CD4-positive, alpha-beta T cell (primary cell): ENCODE results near the gene APBA2. TPM values are rescaled to one million over a fixed set of nuclear protein-coding genes. Genes with fewer than 3 reads are reported as not detected.

ENCODE experiments used
- ATAC-seq: fragments of 200-7000 bp; cut with Tn5 transposase; one replicate; pipeline ENCODE4 v1.10.0; 2022; ENCODE audit warnings: mild to moderate bottlenecking; ENCODE audit not compliant: poor library complexity
- CTCF ChIA-PET: fragments of 350-600 bp; sonication (Branson Sonifier 250); formaldehyde crosslinking; loops from one replicate; lab custom pipeline; 2021; ENCODE audit warnings: antibody characterized with exemption, inconsistent platforms; lab: Charles Lee
- POLR2A ChIA-PET: fragments of 350-600 bp; sonication (Branson Sonifier 250); formaldehyde crosslinking; loops from one replicate; lab custom pipeline; 2021; ENCODE audit warnings: antibody characterized with exemption, inconsistent platforms; lab: Charles Lee
- DNase-seq, 14 experiments: peaks; one replicate each; pipeline ENCODE4 v3.0.0-alpha.2; 2013 to 2020; ENCODE audit warnings: mixed read lengths in 2 of 14
- H3K27ac ChIP-seq, 2 donors: one replicate each; pipeline versions ENCODE4 v1.5.1 to v1.7.0; 2013; ENCODE audit warnings: low read length in 2 of 2, low read depth in 1 of 2, mild to moderate bottlenecking in 1 of 2
- H3K27me3 ChIP-seq, 2 experiments: 1 replicate in 1 of 2; 2 replicates in 1 of 2; pipeline versions ENCODE4 v1.6.1 to v1.7.0; 2013; ENCODE audit warnings: low read length in 2 of 2, control low read depth in 1 of 2, mild to moderate bottlenecking in 1 of 2, moderate library complexity in 1 of 2; ENCODE audit not compliant: insufficient read depth in 2 of 2, control insufficient read depth in 1 of 2
- H3K36me3 ChIP-seq: one replicate; pipeline ENCODE4 v1.6.1; 2013; ENCODE audit warnings: low read length, control low read depth; ENCODE audit not compliant: insufficient read depth
- H3K4me1 ChIP-seq: one replicate; pipeline ENCODE4 v1.6.1; 2013; ENCODE audit warnings: low read length, control low read depth; ENCODE audit not compliant: insufficient read depth
- H3K4me3 ChIP-seq: one replicate; pipeline ENCODE4 v1.5.1; 2013; ENCODE audit warnings: mild to moderate bottlenecking, low read length, moderate library complexity
- H3K9me3 ChIP-seq, 2 experiments: 1 replicate in 1 of 2; 2 replicates in 1 of 2; pipeline versions ENCODE4 v1.6.1 to v1.7.0; 2013; ENCODE audit warnings: low read length in 2 of 2, mild to moderate bottlenecking in 2 of 2, control low read depth in 1 of 2, moderate library complexity in 1 of 2; ENCODE audit not compliant: control insufficient read depth in 1 of 2, insufficient read depth in 1 of 2
- H3K27ac Mint-ChIP-seq: one replicate; pipeline ENCODE4 v1.8.0; 2020; ENCODE audit warnings: mixed read lengths
- H3K27me3 Mint-ChIP-seq: one replicate; pipeline ENCODE4 v1.8.0; 2021; ENCODE audit warnings: mixed read lengths
- H3K36me3 Mint-ChIP-seq: one replicate; pipeline ENCODE4 v1.8.0; 2021; ENCODE audit warnings: low read depth, mixed read lengths
- H3K4me1 Mint-ChIP-seq: one replicate; pipeline ENCODE4 v1.8.0; 2021; ENCODE audit warnings: low read depth, mixed read lengths
- H3K4me3 Mint-ChIP-seq: one replicate; pipeline ENCODE4 v1.8.0; 2020; ENCODE audit warnings: mild to moderate bottlenecking, mixed read lengths
- H3K9me3 Mint-ChIP-seq: one replicate; pipeline ENCODE4 v1.8.0; 2020; ENCODE audit warnings: mixed read lengths
- intact Hi-C, 2 experiments: fragments of 100-400 bp; cut with DNase I in 1 of 2; cut with micrococcal nuclease in 1 of 2; formaldehyde crosslinking; loops; one replicate each; pipeline versions ENCODE4 v1.15.1 to v1.9.0; 2023 to 2025; cut with DNase I, micrococcal nuclease
- total RNA-seq, 174 experiments: library from RNA in 2 of 174; stranded (reverse) in 2 of 174; gene quantifications; one replicate each; pipeline ENCODE4 v1.2.3 and lab custom pipeline; 2021 to 2026
- TF ChIP-seq, protein P1 (sequence below): fragments of 200-600 bp; IDR thresholded peaks from one replicate; pipeline ENCODE4 v1.8.0; 2022; ENCODE audit warnings: antibody characterized with exemption, mild to moderate bottlenecking

The APBA2 gene
- total RNA-seq, 2 experiments from 2014 or later: 123 to 126 TPM

DNA sequence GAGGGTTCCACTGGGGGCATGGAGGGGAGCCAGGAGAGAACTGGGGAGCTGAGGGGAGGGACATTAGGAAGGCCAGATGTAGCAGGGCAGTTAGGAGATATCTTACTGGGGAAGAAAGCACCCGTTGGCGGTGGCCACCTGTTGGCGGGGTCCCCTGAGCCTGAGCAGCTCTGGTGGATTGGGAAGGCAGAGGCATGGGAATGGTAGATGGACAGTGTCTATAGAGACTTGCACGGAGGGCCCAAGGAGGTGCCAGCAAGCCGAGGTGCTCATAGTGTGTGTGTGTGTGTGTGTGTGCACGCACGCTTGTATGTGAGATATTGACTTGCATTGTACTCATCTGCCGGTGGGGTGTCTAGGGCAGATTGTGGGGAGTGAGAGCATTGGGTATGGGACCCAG, 179.0 kb downstream of the APBA2 start:
- Histone ChIP-seq H3K9me3 (peaks cover 0 to 10% of the 10 kb centered on the region in 2 experiments), H3K27me3 (no peaks in the 10 kb centered on the region), H3K4me1 (peaks cover 11% of the 10 kb centered on the region), H3K4me3 (no peak overlapping the region), H3K27ac (no peak overlapping the region), H3K36me3 (no peaks in the 10 kb centered on the region)
- Mint-ChIP-seq H3K36me3 (peaks cover 44% of the 10 kb centered on the region), H3K27me3 (no peaks in the 10 kb centered on the region), H3K9me3 (no peaks in the 10 kb centered on the region), H3K4me1 (peaks cover 64% of the 10 kb centered on the region), H3K27ac (peak overlapping the region; percentile 6), H3K4me3 (no peak overlapping the region)
- ATAC-seq (no peak), DNase-seq (no peak)
- TF ChIP-seq, protein P1, sequence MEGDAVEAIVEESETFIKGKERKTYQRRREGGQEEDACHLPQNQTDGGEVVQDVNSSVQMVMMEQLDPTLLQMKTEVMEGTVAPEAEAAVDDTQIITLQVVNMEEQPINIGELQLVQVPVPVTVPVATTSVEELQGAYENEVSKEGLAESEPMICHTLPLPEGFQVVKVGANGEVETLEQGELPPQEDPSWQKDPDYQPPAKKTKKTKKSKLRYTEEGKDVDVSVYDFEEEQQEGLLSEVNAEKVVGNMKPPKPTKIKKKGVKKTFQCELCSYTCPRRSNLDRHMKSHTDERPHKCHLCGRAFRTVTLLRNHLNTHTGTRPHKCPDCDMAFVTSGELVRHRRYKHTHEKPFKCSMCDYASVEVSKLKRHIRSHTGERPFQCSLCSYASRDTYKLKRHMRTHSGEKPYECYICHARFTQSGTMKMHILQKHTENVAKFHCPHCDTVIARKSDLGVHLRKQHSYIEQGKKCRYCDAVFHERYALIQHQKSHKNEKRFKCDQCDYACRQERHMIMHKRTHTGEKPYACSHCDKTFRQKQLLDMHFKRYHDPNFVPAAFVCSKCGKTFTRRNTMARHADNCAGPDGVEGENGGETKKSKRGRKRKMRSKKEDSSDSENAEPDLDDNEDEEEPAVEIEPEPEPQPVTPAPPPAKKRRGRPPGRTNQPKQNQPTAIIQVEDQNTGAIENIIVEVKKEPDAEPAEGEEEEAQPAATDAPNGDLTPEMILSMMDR: no peak
- POLR2A ChIA-PET: no interaction called here
- CTCF ChIA-PET: no interaction called here
- intact Hi-C loops: no loop called here

- H3K9me3 Mint-ChIP-seq: no peaks in the 10 kb centered on the region
- no peaks in the 10 kb centered on the region for H3K27me3 ChIP-seq
- ATAC-seq (no peak), DNase-seq (no peak)
- H3K36me3 Mint-ChIP-seq: peaks cover 52% of the 10 kb centered on the region
- H3K27ac ChIP-seq: no peak overlapping the region
- H3K9me3 ChIP-seq: peaks cover 0 to 10% of the 10 kb centered on the region in 2 experiments
- H3K4me3 ChIP-seq: no peak overlapping the region
- peaks cover 11% of the 10 kb centered on the region for H3K4me1 ChIP-seq
- H3K27ac Mint-ChIP-seq: no peak overlapping the region
- ChIA-PET CTCF (no interaction called here), POLR2A (no interaction called here)
- TF ChIP-seq, protein P1: no peak
- H3K4me1 Mint-ChIP-seq: peaks cover 58% of the 10 kb centered on the region
- no peaks in the 10 kb centered on the region for H3K27me3 Mint-ChIP-seq
- peaks cover 2% of the 10 kb centered on the region for H3K36me3 ChIP-seq
- no peak overlapping the region for H3K4me3 Mint-ChIP-seq
- intact Hi-C loops: no loop called here
These were observed 179.8 kb downstream of the APBA2 start for GRCh38 chr15:29065571-29065970.

GRCh38 chr15:29066310-29066709, 180.5 kb downstream of the APBA2 start:
- Histone ChIP-seq H3K27me3 (no peaks in the 10 kb centered on the region), H3K4me3 (no peak overlapping the region), H3K36me3 (peaks cover 3% of the 10 kb centered on the region), H3K4me1 (peaks cover 11% of the 10 kb centered on the region), H3K27ac (no peak overlapping the region), H3K9me3 (peaks cover 0 to 10% of the 10 kb centered on the region in 2 experiments)
- ATAC-seq: no peak
- intact Hi-C loops: no loop called here
- H3K4me1 Mint-ChIP-seq: peaks cover 52% of the 10 kb centered on the region
- DNase-seq: no peak
- ChIA-PET POLR2A (no interaction called here), CTCF (no interaction called here)
- H3K4me3 Mint-ChIP-seq: no peak overlapping the region
- H3K9me3 Mint-ChIP-seq: no peaks in the 10 kb centered on the region
- H3K27me3 Mint-ChIP-seq: no peaks in the 10 kb centered on the region
- TF ChIP-seq, protein P1: no peak
- H3K27ac Mint-ChIP-seq: no peak overlapping the region
- peaks cover 59% of the 10 kb centered on the region for H3K36me3 Mint-ChIP-seq
